Kidney capillary endothelial cell (primary cell): Measurements from ENCODE around the gene SRCIN1.

Experiments
- DNase-seq: peaks from one replicate; pipeline ENCODE4 v3.0.0-alpha.2; 2018; ENCODE audit warnings: low spot score

SRCIN1 gene

DNA sequence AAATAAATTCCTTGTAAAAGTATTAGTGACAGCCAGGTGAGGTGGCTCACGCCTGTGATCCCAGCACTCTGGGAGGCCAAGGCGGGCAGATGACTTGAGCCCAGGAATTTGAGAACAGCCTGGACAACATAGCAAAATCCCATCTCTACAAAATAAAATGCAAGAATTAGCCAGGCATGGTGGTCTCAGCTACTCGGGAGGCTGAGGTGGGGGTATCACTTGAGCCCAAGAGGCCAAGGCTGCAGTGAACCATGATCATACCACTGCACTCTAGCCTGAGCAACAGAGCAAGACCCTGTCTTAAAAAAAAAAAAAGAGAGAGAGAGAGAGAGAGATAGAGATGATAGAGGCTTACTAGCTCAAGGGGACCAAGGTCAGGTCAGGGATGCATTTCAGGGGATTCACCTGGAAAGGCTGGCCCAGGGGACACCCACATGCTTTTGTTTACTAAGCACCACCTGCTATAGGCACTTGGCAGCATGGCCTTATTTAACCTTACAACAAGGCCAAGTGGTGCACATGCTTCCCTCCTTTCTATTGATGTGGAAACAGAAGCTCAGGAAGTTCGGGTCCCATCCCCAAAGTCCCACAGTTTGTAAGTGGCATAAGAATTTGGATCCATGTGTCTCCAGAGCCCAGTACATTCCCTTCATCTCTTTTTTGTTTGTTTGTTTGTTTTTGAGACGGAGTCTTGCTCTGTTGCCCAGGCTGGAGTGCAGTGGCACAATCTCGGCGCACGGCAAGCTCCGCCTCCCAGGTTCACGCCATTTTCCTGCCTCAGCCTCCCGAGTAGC lies 12.4 kb upstream of the SRCIN1 start:
- no peak for DNase-seq

DNA sequence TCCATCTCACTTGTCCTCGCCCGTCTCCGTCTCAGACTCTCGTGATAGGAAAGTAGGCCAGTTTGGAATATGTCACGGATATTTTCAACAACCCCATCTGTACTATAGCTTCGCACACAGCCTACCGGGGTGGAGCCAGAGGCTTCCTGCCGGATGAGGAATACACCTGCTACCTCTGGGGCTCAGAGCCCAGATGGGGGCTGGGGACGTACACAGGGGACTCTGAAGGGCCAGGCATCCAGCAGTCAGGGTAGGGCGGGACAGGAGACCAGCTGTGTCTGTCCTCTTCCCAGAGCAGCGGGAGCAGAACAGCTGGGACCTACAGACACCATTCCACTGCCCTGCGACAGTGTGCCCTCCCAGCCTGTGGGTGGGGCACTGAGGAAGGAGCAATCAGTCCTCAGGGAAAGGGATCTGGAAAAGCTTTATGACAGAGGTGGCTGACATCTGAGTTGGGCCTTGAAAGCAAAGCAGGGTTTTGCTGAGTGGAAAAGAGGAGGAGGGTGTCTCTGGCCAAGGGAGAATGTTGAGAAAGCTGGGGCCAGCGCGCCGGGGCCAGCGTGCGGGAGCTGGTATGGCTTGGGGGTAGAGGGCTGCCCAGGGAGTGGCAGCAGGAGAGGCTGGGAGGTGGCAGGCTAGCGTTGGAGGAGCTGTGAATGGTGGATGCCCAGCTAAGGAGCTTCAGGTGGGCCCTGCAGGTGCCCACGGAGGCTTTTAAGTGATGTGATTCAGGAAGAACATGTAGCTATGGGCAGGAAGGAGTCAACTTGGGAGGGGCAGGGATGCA lies 11.5 kb upstream of the SRCIN1 start:
- DNase-seq, result no peak

DNA sequence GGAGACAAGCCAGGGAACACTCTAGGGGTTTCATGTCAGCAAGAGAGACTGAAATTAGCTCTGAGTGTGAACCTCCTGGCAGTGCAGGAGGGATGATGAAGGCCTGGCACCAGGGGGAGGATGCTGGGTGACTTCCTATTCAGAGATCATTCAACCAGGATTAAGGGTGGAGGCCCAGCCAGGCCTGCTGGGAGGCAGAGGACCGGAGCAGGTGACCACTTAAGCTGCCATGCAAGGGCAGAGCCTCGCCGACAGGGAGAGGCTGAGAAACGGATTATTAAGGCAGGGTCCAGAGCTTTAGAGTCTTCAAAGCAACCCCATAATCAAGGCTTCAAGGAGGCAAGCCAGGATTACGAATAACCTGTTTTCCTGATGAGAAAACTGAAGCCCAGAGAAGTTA lies 10.6 kb upstream of the SRCIN1 start:
- DNase-seq, result no peak

DNA sequence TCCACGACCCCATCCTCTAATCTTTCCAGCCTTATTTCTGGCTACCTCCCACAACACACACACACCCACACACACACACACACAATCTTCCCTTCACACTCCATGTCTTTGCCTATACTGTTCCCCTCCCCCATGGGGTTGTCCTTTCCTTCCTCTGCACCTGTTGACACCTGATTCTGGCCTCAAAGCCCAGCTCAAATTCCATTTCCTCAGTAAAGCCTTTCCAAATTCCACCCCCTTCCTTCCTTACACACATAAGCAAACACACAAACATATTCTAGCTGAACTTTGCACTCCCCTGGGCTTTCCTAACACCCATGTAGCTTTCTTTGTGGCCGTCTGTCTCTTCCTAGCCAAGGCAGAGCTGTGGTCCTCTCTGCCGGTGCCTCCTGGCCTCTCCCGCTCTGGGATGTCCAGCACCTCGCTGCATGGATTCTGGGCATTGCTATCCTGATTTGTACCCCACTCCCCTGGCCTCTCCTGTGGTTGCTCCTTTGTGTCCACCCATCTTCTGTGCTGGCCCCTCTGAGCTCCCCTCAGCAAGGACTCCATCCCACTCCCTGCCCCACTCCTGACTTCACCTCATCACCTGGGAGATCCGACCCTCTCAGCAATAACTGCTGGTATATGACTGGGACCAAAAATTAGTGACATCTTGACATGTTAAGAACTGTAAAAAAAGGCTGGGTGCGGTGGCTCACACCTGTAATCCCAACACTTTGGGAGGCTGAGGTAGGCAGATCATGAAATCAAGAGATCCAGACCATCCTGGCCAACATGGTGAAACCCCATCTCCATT lies 8.4 kb upstream of the SRCIN1 start:
- DNase-seq, result no peak

DNA sequence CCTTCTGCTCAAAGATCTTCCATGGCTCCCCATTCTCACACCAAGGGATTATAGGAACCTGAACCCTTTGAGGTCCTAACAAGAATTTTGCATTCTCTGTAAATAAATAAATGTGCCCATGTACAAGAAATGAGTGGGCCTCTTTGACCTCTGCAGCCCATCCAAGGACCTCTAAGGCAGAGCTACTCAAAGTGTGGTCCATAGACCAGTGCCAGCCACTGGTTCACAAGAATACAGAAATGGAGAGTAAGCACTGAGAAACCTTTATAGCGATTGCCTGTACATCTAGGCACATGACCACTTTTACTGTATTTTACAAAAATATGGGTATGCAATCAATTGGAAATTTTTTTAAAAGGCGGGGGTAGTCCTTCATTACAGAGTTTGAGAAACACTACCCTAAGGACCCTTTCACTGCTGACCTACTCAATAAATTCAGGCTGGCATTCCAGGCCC lies 7.8 kb upstream of the SRCIN1 start:
- no peak for DNase-seq

DNA sequence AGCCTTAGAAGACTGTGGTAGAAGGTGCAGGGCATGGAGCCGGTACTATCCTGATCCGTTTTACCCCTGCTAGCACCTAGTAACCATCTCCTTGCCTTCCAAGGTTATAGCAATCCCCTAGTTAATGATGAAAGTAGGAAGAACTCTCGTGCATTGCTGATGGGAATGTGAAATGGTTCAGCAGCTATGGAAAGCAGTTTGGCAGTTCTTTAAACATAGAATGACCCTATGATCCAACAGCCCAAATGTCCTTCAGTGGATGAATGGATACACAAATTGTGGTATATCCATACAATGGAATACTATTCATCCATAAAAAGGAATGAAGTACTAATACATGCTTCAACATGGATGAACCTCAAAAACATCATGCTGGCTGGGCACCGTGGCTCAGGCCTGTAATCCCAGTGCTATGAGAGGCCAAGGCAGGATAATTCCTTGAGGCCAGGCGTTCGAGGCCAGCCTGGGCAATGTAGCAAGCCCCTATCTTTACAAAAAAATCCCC lies 6.2 kb upstream of the SRCIN1 start:
- no peak for DNase-seq

DNA sequence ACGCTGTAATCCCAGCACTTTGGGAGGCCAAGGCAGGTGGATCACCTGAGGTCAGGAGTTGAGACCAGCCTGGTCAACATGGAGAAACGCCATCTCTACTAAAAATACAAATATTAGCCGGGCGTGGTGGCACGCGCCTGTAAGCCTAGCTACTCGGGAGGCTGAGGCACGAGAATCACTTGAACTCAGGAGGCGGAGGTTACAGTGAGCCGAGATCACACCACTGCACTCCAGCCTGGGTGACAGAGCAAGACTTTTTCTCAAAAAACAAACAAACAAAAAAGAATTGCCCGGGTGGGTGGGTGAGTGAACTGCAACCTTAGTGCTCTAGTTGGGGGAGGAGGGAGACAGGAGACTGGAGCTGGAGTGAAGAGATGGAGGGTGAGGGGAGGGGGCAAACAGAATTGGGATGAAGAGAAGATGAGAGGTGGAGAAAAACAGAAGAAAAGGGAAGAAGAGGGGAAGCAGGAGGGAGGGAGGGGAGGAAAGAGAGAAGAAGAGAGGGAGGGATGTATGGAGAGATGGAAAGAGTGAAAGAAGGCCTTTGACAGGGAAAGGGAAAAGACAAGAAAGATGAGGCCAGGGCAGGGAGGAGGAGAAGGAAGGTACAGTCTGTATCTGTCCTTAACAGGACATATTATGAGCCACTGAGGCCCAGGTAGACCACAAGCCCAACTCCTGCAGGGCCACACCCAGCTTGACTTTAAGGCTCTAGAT lies 5.5 kb upstream of the SRCIN1 start:
- no peak for DNase-seq

DNA sequence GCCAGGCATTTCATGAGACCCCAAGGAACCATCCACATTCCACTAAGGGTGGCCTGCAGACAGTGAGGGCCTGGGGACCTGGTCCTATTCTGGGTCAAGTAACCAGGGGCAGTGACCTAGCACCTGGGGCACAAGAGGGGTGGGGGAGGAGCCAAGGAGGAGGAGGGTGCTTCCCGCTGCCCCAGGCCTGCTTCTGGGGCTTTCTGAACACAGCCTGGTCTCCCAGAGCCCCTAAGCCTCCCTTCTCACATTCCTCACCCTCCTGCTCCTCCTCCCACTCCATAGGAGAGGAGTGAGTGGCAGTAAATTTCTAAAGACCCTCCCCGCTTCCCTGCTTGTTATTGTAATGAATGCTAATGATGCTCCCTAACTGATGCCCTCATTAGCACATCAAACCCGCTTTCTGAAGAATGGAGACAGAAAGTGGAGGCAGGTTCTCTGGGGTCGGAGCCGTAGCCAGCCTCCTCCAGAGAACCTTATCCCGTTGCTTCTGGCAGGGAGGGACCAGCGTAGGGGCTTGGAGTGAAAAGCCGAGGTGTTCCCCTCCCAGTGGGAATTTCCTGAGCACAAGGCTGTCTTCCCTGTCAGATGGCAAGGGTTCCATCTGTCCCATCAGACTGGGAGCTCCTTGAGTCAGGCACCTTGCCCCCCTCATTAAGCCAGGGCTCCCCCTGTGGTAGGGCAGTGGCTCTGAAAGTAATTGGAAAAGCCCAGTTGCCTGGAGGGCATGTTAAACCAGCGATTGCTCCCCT lies 3.7 kb upstream of the SRCIN1 start:
- DNase-seq, result no peak

DNA sequence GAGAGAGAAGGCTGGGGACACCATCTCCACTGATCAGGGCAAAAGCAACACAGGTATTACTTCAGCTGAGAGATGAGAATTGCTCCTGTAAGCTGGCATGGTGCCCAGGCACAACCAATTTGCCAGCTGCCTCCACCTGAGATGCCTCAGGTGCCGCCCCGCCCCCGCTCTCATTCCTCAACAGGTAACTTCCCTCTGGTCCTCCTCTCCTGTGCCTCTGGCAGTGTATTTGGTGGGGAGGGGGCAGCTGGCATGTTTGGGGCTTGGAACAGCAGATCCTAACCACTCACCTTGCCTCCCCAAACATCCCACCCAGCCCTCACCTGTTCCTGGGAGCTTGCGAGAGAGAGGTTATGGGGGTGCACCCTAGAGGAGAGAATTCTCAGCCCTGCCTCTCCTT lies 2.9 kb upstream of the SRCIN1 start:
- no peak for DNase-seq

DNA sequence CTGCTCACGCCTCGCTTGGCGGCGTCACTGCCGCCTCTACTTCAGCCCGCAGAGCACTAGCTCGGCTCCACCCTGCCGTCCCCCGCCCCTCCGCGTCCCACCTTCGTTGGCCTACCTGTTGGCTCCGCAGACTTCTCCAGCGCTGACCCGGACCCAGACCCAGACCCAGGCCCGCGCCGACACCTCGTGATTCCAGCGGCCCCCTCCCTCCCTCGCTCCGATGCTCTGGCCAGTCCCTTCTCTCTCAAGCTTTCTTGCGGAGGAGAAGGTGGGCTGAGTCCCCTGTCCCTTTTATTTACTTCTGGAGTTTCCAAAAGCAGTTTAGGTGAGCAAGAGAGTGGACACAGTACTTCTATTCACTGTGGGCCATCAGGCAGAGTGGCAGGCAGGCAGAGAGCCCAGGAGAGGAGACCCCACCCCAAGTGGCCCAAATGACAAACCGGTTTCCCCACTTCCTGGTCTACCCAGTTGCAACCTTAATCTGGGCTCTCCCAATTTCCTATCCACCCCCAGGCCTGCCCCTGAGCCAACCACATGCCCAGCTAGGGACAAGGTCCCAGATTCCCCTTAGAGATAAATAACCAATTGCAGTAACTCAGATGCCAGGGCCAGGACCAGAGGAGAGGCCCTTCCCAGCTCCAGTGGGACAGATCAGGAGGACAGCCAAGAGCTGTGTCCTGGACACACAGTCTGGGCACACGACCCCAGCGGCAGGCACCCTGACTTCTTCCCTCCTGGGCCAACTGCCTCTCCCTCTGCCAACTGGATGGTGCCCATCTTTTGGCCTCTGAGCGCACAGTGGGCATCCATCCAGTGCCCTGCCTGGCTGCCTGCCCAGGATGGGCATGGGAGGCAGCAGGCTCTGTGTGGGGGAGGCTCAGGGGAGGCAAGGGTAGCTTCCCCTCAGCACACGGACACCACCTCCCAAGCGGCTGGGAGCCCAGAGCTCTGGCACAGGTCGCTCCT lies 1.2 kb upstream of the SRCIN1 start:
- no peak for DNase-seq

DNA sequence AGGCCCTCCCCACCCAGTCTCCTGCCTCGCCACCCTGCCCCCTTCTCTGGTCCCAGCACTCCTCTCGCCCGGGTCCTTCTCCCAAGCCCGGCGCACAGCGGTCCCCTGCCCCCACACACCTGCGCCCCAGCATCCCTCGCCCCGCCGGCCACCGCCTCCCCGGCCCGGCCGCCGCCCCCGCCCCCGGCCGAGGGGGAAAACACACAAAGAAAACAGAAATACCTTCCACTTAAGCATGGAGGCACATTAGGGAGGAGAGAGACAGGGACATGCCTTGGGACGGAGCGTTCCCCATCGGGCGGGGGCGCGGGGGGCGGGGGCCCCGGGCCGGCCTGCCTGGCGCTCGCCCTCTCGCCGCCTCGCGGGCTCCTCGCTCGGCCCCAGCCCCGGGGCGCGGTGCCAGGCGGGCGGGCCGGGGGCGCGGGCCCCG lies 326 bp downstream of the SRCIN1 start:
- DNase-seq, result no peak

DNA sequence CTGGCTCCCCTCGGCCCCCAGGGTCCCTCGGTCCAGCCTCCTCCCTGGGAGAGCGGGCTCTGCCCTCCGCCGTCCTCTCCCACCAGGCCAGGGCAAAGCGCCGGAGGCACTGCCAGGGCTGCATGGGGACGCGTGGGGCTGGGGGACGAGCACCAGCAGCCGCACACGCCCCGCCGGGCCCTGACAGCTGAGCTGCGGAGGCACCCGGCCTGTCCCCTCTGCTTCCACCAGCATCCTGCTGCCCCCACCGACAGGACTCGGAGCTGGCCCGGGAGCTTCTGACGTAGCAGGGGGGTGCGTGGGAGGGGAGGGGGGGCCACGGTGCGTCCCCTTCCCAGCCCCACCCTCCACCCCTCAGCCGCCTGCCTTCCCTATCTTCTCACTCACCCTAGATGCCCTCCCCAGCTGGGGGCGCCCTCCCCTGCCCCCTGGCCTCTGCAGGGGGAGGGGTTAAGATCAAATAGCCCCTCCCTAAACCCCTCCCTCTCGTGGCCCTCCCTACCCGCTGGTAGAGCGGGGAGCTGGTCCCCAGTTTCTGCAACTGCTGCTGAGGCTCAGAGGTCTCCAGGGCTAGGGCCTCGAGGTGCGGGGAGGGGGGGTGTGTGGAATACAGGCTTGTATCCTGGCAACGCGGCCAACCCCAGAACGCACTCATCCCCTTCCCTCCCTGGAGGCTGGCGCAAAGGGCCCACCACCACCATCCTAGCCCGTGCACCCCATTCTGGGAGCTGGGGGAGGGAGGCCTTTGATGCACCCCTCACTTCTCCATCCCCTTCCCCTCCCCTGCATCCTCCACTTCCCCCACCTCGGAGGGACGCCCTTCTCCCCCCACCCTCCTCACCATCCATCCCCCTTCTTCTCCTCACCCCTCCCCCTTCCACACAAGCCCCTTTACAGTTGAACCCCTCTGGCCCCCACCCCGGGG lies 1.0 kb downstream of the SRCIN1 start:
- DNase-seq, result no peak

DNA sequence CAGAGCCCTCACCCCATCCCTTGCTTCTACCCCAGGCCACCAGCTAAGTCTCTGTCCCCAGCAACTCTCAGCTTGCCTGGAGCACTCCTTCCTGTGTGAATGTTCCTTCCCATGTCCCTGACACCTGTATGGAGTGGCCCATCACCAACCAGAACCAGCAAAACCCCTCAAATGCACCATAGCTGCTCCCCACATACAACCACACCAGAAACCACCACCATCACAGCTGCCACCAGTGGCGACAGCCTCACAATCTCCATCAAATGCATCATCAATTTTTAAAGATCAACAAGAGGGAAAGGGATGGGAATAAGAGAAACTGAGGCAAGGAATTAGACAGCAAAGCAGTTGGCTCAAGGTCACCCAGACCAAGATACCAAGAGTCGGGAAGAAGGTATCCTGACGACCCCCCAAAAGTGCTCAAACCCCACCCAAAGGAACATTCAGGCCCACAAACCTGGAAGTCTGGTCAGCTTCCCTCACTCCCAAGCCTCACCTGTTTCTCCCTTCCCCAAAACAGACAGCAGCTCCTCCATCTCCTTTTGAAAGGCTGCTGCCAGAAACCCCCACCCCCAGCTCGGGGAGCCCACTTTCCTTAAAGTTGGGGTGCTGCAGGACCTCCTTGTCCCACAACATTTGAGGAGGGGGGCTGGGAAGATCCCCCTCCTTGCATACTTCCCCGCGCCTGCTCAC lies 1.8 kb downstream of the SRCIN1 start:
- DNase-seq, result no peak

DNA sequence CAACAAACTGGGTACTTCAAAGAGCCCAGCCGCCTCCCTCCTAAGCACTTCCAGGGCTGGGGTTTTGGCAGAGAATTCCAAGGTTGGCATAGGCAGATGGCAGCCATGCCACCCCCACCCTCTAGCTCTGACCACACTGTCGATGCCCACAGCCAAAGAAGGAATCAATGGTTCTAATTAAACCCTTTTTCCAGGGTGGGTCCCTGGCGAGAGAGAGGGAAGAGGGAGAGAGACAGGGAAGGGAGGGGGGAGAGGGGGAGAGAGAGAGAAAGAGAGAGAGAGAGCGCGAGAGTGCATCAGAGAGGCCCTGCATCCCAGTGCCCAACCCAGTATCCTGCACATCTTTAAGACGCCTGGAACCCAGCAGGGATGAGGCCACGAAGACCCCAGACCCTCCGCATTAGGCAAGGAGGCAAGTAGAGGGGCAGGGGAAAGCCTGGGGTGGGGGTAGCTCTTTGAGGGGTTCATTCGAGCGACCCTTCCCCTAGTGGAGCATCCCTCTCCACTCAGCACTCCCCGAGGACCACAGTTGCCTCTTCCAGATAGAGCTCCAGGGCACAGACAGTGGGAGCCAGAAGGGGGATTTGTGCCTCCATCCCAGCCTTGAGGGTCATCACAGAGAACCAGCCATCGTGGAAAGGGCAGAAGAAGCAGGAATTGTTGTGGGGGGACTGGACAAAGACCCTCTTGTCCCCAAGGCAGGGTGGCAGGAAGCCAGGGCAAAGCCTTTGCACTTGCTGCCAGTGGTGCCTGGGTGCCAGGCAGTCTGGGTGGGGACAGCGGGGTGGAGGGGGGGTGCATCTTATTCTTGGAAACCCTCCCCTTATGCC lies 2.6 kb downstream of the SRCIN1 start:
- DNase-seq, result no peak

DNA sequence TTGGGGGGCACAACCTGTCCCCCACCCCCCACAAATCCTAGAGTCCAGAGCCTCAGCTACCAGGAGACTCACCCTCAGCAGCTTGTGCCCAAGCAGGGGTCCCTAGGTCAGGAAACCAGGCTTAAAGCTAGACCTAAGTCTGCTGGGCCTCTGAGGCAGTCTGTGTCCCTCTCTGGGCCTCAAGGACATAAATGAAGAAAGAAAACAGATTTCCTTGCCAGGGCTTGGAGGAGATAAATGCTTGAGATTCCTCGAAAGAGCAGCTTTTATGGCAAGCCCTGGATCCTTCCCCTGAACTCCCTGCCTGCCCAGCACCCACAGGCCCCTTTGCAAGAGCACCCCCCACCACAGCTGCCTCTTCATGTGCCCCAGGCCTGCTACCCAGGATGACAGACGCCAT lies 3.3 kb downstream of the SRCIN1 start:
- no peak for DNase-seq

DNA sequence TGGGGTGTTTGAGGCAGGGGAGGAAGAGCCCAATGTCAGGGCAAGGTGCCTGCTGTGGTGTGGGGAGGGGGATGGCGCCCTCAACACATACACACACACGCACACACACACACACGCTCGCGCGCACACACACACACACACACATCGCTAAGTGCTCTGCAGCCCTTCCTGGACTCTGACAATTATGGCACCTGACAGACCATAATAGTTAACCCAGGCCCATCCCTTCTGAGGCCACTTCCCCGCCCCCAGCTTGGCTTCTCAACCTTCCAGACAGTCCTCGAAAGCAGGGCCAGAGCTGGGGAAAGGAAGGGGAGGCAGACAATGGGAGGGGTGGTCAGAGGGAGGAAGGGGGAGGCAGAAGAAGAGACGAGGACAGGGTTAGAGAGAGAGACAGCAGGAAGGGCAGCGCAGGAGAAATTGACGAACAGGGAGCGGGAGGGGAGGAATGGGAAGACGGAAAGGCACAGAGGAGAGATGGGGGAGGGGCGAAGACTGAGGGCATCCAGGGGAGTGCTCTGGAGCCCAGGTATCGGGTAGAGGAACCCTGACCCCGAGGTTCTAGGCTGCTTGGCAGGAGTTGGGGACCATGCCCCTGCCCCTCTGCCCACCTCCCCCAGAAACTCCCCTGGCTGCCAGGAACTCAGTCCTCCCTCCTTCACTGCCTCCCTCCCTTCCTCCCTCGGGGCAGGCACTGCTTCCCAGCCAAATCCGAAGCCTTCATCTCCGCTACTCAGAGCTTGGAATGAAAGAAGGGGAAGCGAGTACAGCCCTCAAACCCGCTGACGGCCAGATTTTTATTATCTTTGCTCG lies 4.0 kb downstream of the SRCIN1 start:
- DNase-seq, result no peak
